ENCODE results near the gene ADSS2. TPM values are rescaled to one million over a fixed set of nuclear protein-coding genes. Genes with fewer than 3 reads are reported as not detected.

Gene ADSS2
- total RNA-seq, 1 experiment from 2014 or later = 55.0 TPM

- intact Hi-C loops (cut with micrococcal nuclease) = loop anchor here (5.0 to 10.0 kb wide), 4 partner anchors 148 to 520 kb away; no protein-coding TSS in a partner anchor
- Histone ChIP-seq H4K20me1 (ENCODE audit: low read length) (peaks cover 10% of the 10 kb centered on the region), H3K9me2 (replicated peaks; ENCODE audit: low read length) (no peaks in the 10 kb centered on the region), H3K4me3 (ENCODE audit: low read length) (no peak overlapping the region), H3K36me3 (ENCODE audit: low read depth, low read length) (peaks cover 9% of the 10 kb centered on the region; the same call in 1 of the 2 replicates), H3K4me1 (ENCODE audit: insufficient read depth, low read length) (peaks cover 19% of the 10 kb centered on the region), H3K4me2 (ENCODE audit: low read length) (0 out of 2 replicates have a peak overlapping the region, but pooled peaks have one; percentile 5), H3K27me3 (ENCODE audit: low read length) (no peaks in the 10 kb centered on the region), H3F3A (ENCODE audit: low read length, unreplicated experiment) (no peaks in the 10 kb centered on the region), H2AFZ (ENCODE audit: low read length) (peak overlapping the region; percentile 16; the same call in 1 of the 2 replicates), H3K79me2 (ENCODE audit: low read length) (peaks cover 22% of the 10 kb centered on the region), H3K9ac (ENCODE audit: low read length) (no peak overlapping the region), H3K9me3 (ENCODE audit: low read length) (no peaks in the 10 kb centered on the region), H3K27ac (ENCODE audit: low read length) (no peak overlapping the region)
- POLR2A ChIA-PET (ENCODE audit: unreplicated experiment) = no interaction called here
- DNase-seq (no peak), ATAC-seq (no peak)
- CTCF ChIA-PET = no interaction called here
- BruUV-seq (replicated peaks) = no TSS peak
- TF ChIP-seq, protein P1, sequence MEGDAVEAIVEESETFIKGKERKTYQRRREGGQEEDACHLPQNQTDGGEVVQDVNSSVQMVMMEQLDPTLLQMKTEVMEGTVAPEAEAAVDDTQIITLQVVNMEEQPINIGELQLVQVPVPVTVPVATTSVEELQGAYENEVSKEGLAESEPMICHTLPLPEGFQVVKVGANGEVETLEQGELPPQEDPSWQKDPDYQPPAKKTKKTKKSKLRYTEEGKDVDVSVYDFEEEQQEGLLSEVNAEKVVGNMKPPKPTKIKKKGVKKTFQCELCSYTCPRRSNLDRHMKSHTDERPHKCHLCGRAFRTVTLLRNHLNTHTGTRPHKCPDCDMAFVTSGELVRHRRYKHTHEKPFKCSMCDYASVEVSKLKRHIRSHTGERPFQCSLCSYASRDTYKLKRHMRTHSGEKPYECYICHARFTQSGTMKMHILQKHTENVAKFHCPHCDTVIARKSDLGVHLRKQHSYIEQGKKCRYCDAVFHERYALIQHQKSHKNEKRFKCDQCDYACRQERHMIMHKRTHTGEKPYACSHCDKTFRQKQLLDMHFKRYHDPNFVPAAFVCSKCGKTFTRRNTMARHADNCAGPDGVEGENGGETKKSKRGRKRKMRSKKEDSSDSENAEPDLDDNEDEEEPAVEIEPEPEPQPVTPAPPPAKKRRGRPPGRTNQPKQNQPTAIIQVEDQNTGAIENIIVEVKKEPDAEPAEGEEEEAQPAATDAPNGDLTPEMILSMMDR (conservative IDR thresholded peaks at IDR 0.05; ENCODE audit: low read depth, low read length) = no peak
- TF ChIP-seq EZH2phosphoT487 (IDR thresholded peaks at IDR 0.05; ENCODE audit: borderline replicate concordance, low read length) = no peak
- no peak for TF ChIP-seq EZH2 (IDR thresholded peaks at IDR 0.05; ENCODE audit: low read length, unreplicated experiment)
Observed at GRCh38 chr1:244454412-244454811, 2.7 kb upstream of the ADSS2 start.

GRCh38 chr1:244451951-244452795 is 464 bp upstream of the ADSS2 start:
- Histone ChIP-seq H2AFZ (ENCODE audit: low read length) (peak overlapping the region; percentile 63), H3K4me2 (ENCODE audit: low read length) (peak overlapping the region; percentile 94), H3K9ac (ENCODE audit: low read length) (peak overlapping the region; percentile 96), H3K27me3 (ENCODE audit: low read length) (no peaks in the 10 kb centered on the region), H3K9me3 (ENCODE audit: low read length) (no peaks in the 10 kb centered on the region), H3K79me2 (ENCODE audit: low read length) (peaks cover 45% of the 10 kb centered on the region), H4K20me1 (ENCODE audit: low read length) (peaks cover 29% of the 10 kb centered on the region), H3K4me3 (ENCODE audit: low read length) (peak overlapping the region; percentile 96), H3K36me3 (ENCODE audit: low read depth, low read length) (peaks cover 20% of the 10 kb centered on the region), H3K9me2 (replicated peaks; ENCODE audit: low read length) (no peaks in the 10 kb centered on the region), H3F3A (ENCODE audit: low read length, unreplicated experiment) (no peaks in the 10 kb centered on the region), H3K27ac (ENCODE audit: low read length) (peak overlapping the region; percentile 78; the same call in 1 of the 2 replicates), H3K4me1 (ENCODE audit: insufficient read depth, low read length) (peaks cover 33% of the 10 kb centered on the region)
- peak; percentile 100 for DNase-seq
- ATAC-seq = peak; percentile 95
- intact Hi-C loops (cut with micrococcal nuclease) = loop anchor here (1.0 to 10.0 kb wide), 10 partner anchors 15 to 523 kb away; no protein-coding TSS in a partner anchor
- ChIA-PET CTCF (no interaction called here), POLR2A (ENCODE audit: unreplicated experiment) (no interaction called here)
- no peak for TF ChIP-seq EZH2 (IDR thresholded peaks at IDR 0.05; ENCODE audit: low read length, unreplicated experiment)
- TF ChIP-seq, protein P1 (conservative IDR thresholded peaks at IDR 0.05; ENCODE audit: low read depth, low read length) = peak; percentile 55
- TF ChIP-seq EZH2phosphoT487 (IDR thresholded peaks at IDR 0.05; ENCODE audit: borderline replicate concordance, low read length) = no peak
- no TSS peak for BruUV-seq (replicated peaks)

Data from PC-3 (cell line).